SK-N-SH (cell line): ENCODE data around the gene KISS1R. TPM values are rescaled to one million over a fixed set of nuclear protein-coding genes. Genes with fewer than 3 reads are reported as not detected.

Source experiments
- CTCF ChIA-PET: fragments of 300-600, 350-600 bp; formaldehyde crosslinking; extraction: SDS; loops from one replicate; lab custom pipeline; 2021; lab: Yijun Ruan, JAX
- POLR2A ChIA-PET: fragments of 350-600 bp; sonication (Branson Sonifier 250); formaldehyde crosslinking; extraction: SDS; loops from one replicate; lab custom pipeline; 2020; ENCODE audit warnings: antibody characterized with exemption, inconsistent platforms; lab: Yijun Ruan, JAX
- DNase-seq: peaks from one replicate; pipeline ENCODE4 v3.0.0; 2012
- H2AFZ ChIP-seq: fragments of 200-600 bp; sonication (generic); 2 replicates; pipeline ENCODE4 v1.8.1; 2016; ENCODE audit warnings: antibody characterized with exemption, mild to moderate bottlenecking, low read depth
- H3F3A ChIP-seq: fragments of 200-600 bp; sonication (generic); replicated peaks from 2 replicates; pipeline ENCODE3; 2016; ENCODE audit warnings: antibody characterized with exemption, mild to moderate bottlenecking; ENCODE audit not compliant: insufficient read depth
- H3K27ac ChIP-seq, 2 experiments: fragments of 200-500 bp in 1 of 2; fragments of 200-600 bp in 1 of 2; sonication (Bioruptor generic) in 1 of 2; sonication (generic), shearing (Covaris generic) in 1 of 2; 2 replicates each; pipeline versions ENCODE4 v1.5.1 to v1.6.1; 2014 to 2016; ENCODE audit warnings: low read depth in 2 of 2, inconsistent platforms in 1 of 2, low read length in 1 of 2, mild to moderate bottlenecking in 1 of 2, mixed read lengths in 1 of 2
- H3K27me3 ChIP-seq: fragments of 200-600 bp; sonication (generic), shearing (Covaris generic); 2 replicates; pipeline ENCODE4 v1.6.1; 2016; ENCODE audit warnings: mixed run types; ENCODE audit not compliant: insufficient read depth
- H3K36me3 ChIP-seq, 2 experiments: fragments of 200-500 bp in 1 of 2; fragments of 200-600 bp in 1 of 2; sonication (Bioruptor generic) in 1 of 2; sonication (generic) in 1 of 2; replicated peaks in 1 of 2; 2 replicates each; pipeline versions ENCODE3 to v1.5.1; 2014 to 2016; ENCODE audit warnings: low read length in 1 of 2, mild to moderate bottlenecking in 1 of 2; ENCODE audit not compliant: insufficient read depth in 2 of 2, control insufficient read depth in 1 of 2
- H3K4me1 ChIP-seq, 2 experiments: fragments of 200-500 bp in 1 of 2; fragments of 200-600 bp in 1 of 2; sonication (Bioruptor generic) in 1 of 2; sonication (generic), shearing (Covaris generic) in 1 of 2; 2 replicates each; pipeline versions ENCODE4 v1.5.1 to v1.6.1; 2014 to 2016; ENCODE audit warnings: low read depth in 1 of 2, low read length in 1 of 2, mixed run types in 1 of 2; ENCODE audit not compliant: insufficient read depth in 2 of 2, control insufficient read depth in 1 of 2
- H3K4me2 ChIP-seq: fragments of 200-600 bp; sonication (generic), shearing (Covaris generic); 2 replicates; pipeline ENCODE4 v1.6.1; 2017; ENCODE audit warnings: mixed run types
- H3K4me3 ChIP-seq, 2 experiments: fragments of 200-500 bp in 1 of 2; fragments of 200-600 bp in 1 of 2; sonication (Bioruptor generic) in 1 of 2; sonication (generic), shearing (Covaris generic) in 1 of 2; 2 replicates each; pipeline versions ENCODE4 v1.5.1 to v1.8.1; 2014 to 2016; ENCODE audit warnings: low read depth in 2 of 2, inconsistent platforms in 1 of 2, low read length in 1 of 2, mild to moderate bottlenecking in 1 of 2, mixed read lengths in 1 of 2, moderate library complexity in 1 of 2
- H3K79me2 ChIP-seq: fragments of 200-600 bp; sonication (generic); 2 replicates; pipeline ENCODE4 v1.8.1; 2017; ENCODE audit warnings: mild to moderate bottlenecking; ENCODE audit not compliant: insufficient read depth
- H3K9ac ChIP-seq: fragments of 200-600 bp; sonication (generic); 2 replicates; pipeline ENCODE4 v1.6.1; 2017; ENCODE audit warnings: mixed run types
- H3K9me2 ChIP-seq: fragments of 200-600 bp; sonication (generic); 2 replicates; pipeline ENCODE4 v1.6.1; 2017; ENCODE audit warnings: mixed run types
- H3K9me3 ChIP-seq: fragments of 200-600 bp; sonication (generic); 2 replicates; pipeline ENCODE4 v1.6.1; 2017; ENCODE audit warnings: mixed run types, mild to moderate bottlenecking, moderate library complexity
- H4K20me1 ChIP-seq: fragments of 200-600 bp; sonication (generic); 2 replicates; pipeline ENCODE4 v1.6.1; 2017; ENCODE audit warnings: mild to moderate bottlenecking, mixed run types; ENCODE audit not compliant: insufficient read depth
- CHD2 ChIP-seq: fragments of 150-350 bp; IDR thresholded peaks from 2 replicates; pipeline ENCODE4 v1.6.1; 2018; ENCODE audit warnings: low read length; ENCODE audit not compliant: partially characterized antibody
- ELF1 ChIP-seq: IDR thresholded peaks from 2 replicates; pipeline ENCODE4 v1.4.0; 2012
- EP300 ChIP-seq, 2 experiments: IDR thresholded peaks; 2 replicates each; pipeline versions ENCODE4 v1.4.0 to v1.6.1; 2012; ENCODE audit warnings: borderline replicate concordance in 1 of 2, low read depth in 1 of 2, low read length in 1 of 2
- FOXJ3 ChIP-seq: sonication (generic); formaldehyde crosslinking; IDR thresholded peaks from 2 replicates; pipeline ENCODE4 v1.5.1; 2020; ENCODE audit warnings: mild to moderate bottlenecking, missing genetic modification reagents
- FOXM1 ChIP-seq: IDR thresholded peaks from 2 replicates; pipeline ENCODE4 v1.4.0; 2012; ENCODE audit warnings: low read depth, mild to moderate bottlenecking
- GABPA ChIP-seq: IDR thresholded peaks from 2 replicates; pipeline ENCODE4 v1.4.0; 2012; ENCODE audit warnings: low read depth, mild to moderate bottlenecking
- GATA2 ChIP-seq: sonication (generic); formaldehyde crosslinking; IDR thresholded peaks from 2 replicates; pipeline ENCODE4 v1.5.0; 2020; ENCODE audit warnings: mild to moderate bottlenecking, missing genetic modification reagents
- JUND ChIP-seq: IDR thresholded peaks from 2 replicates; pipeline ENCODE4 v1.4.0; 2012
- MEF2A ChIP-seq: IDR thresholded peaks from 2 replicates; pipeline ENCODE4 v1.4.0; 2012; ENCODE audit warnings: low read depth, borderline replicate concordance
- MXI1 ChIP-seq: IDR thresholded peaks from 2 replicates; pipeline ENCODE4 v1.6.1; 2012; ENCODE audit warnings: mild to moderate bottlenecking, low read depth, low read length, improper control_type of control experiment
- NFIC ChIP-seq: IDR thresholded peaks from 2 replicates; pipeline ENCODE4 v1.4.0; 2012; ENCODE audit warnings: borderline replicate concordance
- NRF1 ChIP-seq: IDR thresholded peaks from 2 replicates; pipeline ENCODE4 v1.6.1; 2012; ENCODE audit warnings: low read depth, mild to moderate bottlenecking, low read length
- POLR2AphosphoS5 ChIP-seq: IDR thresholded peaks from 2 replicates; pipeline ENCODE4 v1.6.1; 2012; ENCODE audit warnings: low read depth, low read length
- RAD21 ChIP-seq: IDR thresholded peaks from 2 replicates; pipeline ENCODE4 v1.6.1; 2012; ENCODE audit warnings: mild to moderate bottlenecking, low read length
- RCOR1 ChIP-seq: fragments of 150-350 bp; IDR thresholded peaks from 2 replicates; pipeline ENCODE4 v1.6.1; 2017; ENCODE audit warnings: antibody characterized with exemption, low read length
- RFX5 ChIP-seq: IDR thresholded peaks from 2 replicates; pipeline ENCODE4 v1.6.1; 2012; ENCODE audit warnings: mild to moderate bottlenecking, improper control_type of control experiment, low read length
- TCF12 ChIP-seq: IDR thresholded peaks from 2 replicates; pipeline ENCODE4 v1.4.0; 2012
- YY1 ChIP-seq: IDR thresholded peaks from 2 replicates; pipeline ENCODE4 v1.4.0; 2012; ENCODE audit warnings: low read depth, mild to moderate bottlenecking
- WGBS: methylation state at CpG from one replicate; pipeline ENCODE4 v1.1.6; 2017; ENCODE audit warnings: low lambda C conversion rate; 5-methylcytosine and 5-hydroxymethylcytosine counted together
- polyA plus RNA-seq, 3 experiments: library from polyadenylated mRNA; depleted of rRNA; stranded (reverse); fragments of >200 nt; gene quantifications; 2 replicates each; pipeline ENCODE4 v1.2.3, GENCODE V29; 2012
- TF ChIP-seq, protein P1 (sequence below): IDR thresholded peaks from 2 replicates; pipeline ENCODE4 v1.6.1; 2012; ENCODE audit warnings: mild to moderate bottlenecking, low read depth, low read length, moderate library complexity

Gene KISS1R
- polyA plus RNA-seq, 1 of the 3 experiments (the other 2 are of a cell fraction) = not detected

DNA sequence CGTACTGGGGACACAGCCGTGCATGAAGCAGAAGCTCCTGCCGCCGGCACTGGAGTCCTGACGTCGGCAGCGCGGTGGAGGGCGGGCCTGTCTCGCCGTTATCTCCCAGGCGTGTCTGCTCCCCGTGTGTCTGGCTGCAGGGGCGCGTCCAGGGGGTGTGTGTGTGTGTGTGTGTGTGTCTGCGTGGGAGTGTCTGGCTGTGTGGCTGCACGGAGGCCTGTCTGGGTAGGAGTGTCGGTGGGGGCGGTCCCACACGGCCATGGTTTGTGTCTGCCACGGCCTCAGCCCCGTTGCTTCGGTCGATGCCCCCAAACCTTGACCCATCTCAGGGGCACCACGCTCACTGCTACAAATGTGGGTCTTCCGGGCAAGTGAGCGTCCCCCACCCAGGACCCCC is 27.0 kb downstream of the KISS1R start:
- 80% methylated on average over 21 of the region's 27 CpGs for WGBS
- peaks cover 6 to 54% of the 10 kb centered on the region in 2 experiments; a peak in 3 of 4 replicates for H3K4me1 ChIP-seq
- peaks cover 38% of the 10 kb centered on the region; the same call in 1 of the 2 replicates for H3K79me2 ChIP-seq
- peak; percentile 90 for DNase-seq
- H3K9me3 ChIP-seq = no peaks in the 10 kb centered on the region
- peaks cover 0 to 4% of the 10 kb centered on the region in 2 experiments for H3K36me3 ChIP-seq
- peak overlapping the region in 1 of 2 experiments; percentile 88; a peak in 2 of 4 replicates for H3K27ac ChIP-seq
- H3K9me2 ChIP-seq = no peaks in the 10 kb centered on the region
- H3K9ac ChIP-seq = no peak overlapping the region
- no peak overlapping the region for H2AFZ ChIP-seq
- H3K4me3 ChIP-seq = no peak overlapping the region
- POLR2A ChIA-PET = interaction anchor here (0.6 kb wide), 2 partner anchors 18 to 40 kb away, joined by 3 to 4 read pairs; no protein-coding TSS in a partner anchor
- H3K4me2 ChIP-seq = no peak overlapping the region
- H4K20me1 ChIP-seq = peaks cover 59% of the 10 kb centered on the region
- H3K27me3 ChIP-seq = no peaks in the 10 kb centered on the region
- H3F3A ChIP-seq = peaks cover 13% of the 10 kb centered on the region
- TF ChIP-seq NRF1 (no peak), RCOR1 (peak; percentile 64; the same call in 1 of the 2 replicates), MXI1 (peak; percentile 86), FOXJ3 (peak; percentile 94), CHD2 (peak; percentile 65), EP300 (IDR thresholded peaks at IDR 0.05; ENCODE audit: borderline replicate concordance in 1 of 2, low read depth in 1 of 2, low read length in 1 of 2) (peak in 1 of 2 experiments; percentile 76; a peak in 1 of 4 replicates), GATA2 (CRISPR knock-in tag) (peak; percentile 98), ELF1 (no peak), JUND (no peak), RAD21 (0 out of 2 replicates have a peak, but pooled peaks have one; percentile 18), YY1 (no peak)
- TF ChIP-seq, all 33 proteins: peak for 7
- CTCF ChIA-PET = interaction anchor here (0.9 to 1.6 kb wide), 4 partner anchors 9 to 81 kb away, joined by 3 to 7 read pairs (median 4); no protein-coding TSS in a partner anchor

GRCh38 chr19:944663-945241 is 27.6 kb downstream of the KISS1R start:
- peaks cover 54% of the 10 kb centered on the region for H4K20me1 ChIP-seq
- H3K36me3 ChIP-seq = peaks cover 0 to 4% of the 10 kb centered on the region in 2 experiments
- POLR2A ChIA-PET = interaction anchor here (0.6 kb wide), 3 partner anchors 11 to 39 kb away, joined by 3 to 4 read pairs (median 3); no protein-coding TSS in a partner anchor
- no peaks in the 10 kb centered on the region for H3K9me3 ChIP-seq
- peaks cover 13% of the 10 kb centered on the region for H3F3A ChIP-seq
- no peaks in the 10 kb centered on the region for H3K9me2 ChIP-seq
- peak overlapping the region in 1 of 2 experiments; percentile 88; a peak in 2 of 4 replicates for H3K27ac ChIP-seq
- H3K4me3 ChIP-seq = no peak overlapping the region
- no peaks in the 10 kb centered on the region for H3K27me3 ChIP-seq
- H3K9ac ChIP-seq = no peak overlapping the region
- peaks cover 6 to 49% of the 10 kb centered on the region in 2 experiments; a peak in 3 of 4 replicates for H3K4me1 ChIP-seq
- CTCF ChIA-PET = interaction anchor here (0.8 to 1.6 kb wide), 6 partner anchors 10 to 81 kb away, joined by 3 to 7 read pairs (median 4); no protein-coding TSS in a partner anchor
- TF ChIP-seq GATA2 (CRISPR knock-in tag) (peak; percentile 60), FOXJ3 (no peak), GABPA (no peak), RFX5 (no peak), POLR2AphosphoS5 (no peak), TCF12 (no peak), FOXM1 (no peak), MXI1 (peak; percentile 26; the same call in 1 of the 2 replicates), RCOR1 (0 out of 2 replicates have a peak, but pooled peaks have one; percentile 28), JUND (no peak), MEF2A (no peak), NRF1 (no peak), NFIC (peak; percentile 55; the same call in 1 of the 2 replicates)
- TF ChIP-seq, protein P1, sequence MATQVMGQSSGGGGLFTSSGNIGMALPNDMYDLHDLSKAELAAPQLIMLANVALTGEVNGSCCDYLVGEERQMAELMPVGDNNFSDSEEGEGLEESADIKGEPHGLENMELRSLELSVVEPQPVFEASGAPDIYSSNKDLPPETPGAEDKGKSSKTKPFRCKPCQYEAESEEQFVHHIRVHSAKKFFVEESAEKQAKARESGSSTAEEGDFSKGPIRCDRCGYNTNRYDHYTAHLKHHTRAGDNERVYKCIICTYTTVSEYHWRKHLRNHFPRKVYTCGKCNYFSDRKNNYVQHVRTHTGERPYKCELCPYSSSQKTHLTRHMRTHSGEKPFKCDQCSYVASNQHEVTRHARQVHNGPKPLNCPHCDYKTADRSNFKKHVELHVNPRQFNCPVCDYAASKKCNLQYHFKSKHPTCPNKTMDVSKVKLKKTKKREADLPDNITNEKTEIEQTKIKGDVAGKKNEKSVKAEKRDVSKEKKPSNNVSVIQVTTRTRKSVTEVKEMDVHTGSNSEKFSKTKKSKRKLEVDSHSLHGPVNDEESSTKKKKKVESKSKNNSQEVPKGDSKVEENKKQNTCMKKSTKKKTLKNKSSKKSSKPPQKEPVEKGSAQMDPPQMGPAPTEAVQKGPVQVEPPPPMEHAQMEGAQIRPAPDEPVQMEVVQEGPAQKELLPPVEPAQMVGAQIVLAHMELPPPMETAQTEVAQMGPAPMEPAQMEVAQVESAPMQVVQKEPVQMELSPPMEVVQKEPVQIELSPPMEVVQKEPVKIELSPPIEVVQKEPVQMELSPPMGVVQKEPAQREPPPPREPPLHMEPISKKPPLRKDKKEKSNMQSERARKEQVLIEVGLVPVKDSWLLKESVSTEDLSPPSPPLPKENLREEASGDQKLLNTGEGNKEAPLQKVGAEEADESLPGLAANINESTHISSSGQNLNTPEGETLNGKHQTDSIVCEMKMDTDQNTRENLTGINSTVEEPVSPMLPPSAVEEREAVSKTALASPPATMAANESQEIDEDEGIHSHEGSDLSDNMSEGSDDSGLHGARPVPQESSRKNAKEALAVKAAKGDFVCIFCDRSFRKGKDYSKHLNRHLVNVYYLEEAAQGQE = no peak
- TF ChIP-seq, all 33 proteins: peak for 4
- Histone ChIP-seq H2AFZ (no peak overlapping the region), H3K4me2 (no peak overlapping the region), H3K79me2 (peaks cover 33% of the 10 kb centered on the region; the same call in 1 of the 2 replicates)
- DNase-seq = peak; percentile 86
- WGBS = 68% methylated on average over 21 of the region's 22 CpGs
